Spleen (tissue), 11 donors: ENCODE data around the gene COIL. TPM values are rescaled to one million over a fixed set of nuclear protein-coding genes. Genes with fewer than 3 reads are reported as not detected.

Experiments used
- DNase-seq: peaks from one replicate; pipeline ENCODE4 v3.0.0-alpha.2; 2020
- H3K27ac ChIP-seq, 8 donors: fragments of 200-600 bp; sonication (generic) in 7 of 8; 1 replicate in 4 of 8; 2 replicates in 4 of 8; pipeline versions ENCODE4 v1.5.0 to v1.8.0; 2016 to 2021; ENCODE audit warnings: inconsistent platforms in 4 of 8, mild to moderate bottlenecking in 4 of 8, moderate library complexity in 1 of 8
- H3K27me3 ChIP-seq, 7 donors: fragments of 200-600 bp; sonication (generic) in 6 of 7; replicated peaks in 1 of 7; 1 replicate in 4 of 7; 2 replicates in 3 of 7; pipeline versions ENCODE4 v1.5.0 to v1.8.0; 2016 to 2021; ENCODE audit warnings: inconsistent platforms in 3 of 7, mild to moderate bottlenecking in 1 of 7
- H3K36me3 ChIP-seq, 6 donors: fragments of 200-600 bp; sonication (generic) in 5 of 6; 1 replicate in 4 of 6; 2 replicates in 2 of 6; pipeline versions ENCODE4 v1.5.0 to v1.8.0; 2016 to 2021; ENCODE audit warnings: inconsistent platforms in 2 of 6
- H3K4me1 ChIP-seq, 6 donors: fragments of 200-600 bp; sonication (generic) in 5 of 6; 1 replicate in 3 of 6; 2 replicates in 3 of 6; pipeline versions ENCODE4 v1.5.0 to v1.8.0; 2016 to 2021; ENCODE audit warnings: inconsistent platforms in 3 of 6
- H3K4me3 ChIP-seq, 8 donors: fragments of 200-600 bp; sonication (generic) in 7 of 8; 1 replicate in 4 of 8; 2 replicates in 4 of 8; pipeline versions ENCODE4 v1.5.0 to v1.8.0; 2016 to 2021; ENCODE audit warnings: inconsistent platforms in 4 of 8, mild to moderate bottlenecking in 4 of 8, moderate library complexity in 2 of 8
- H3K9me3 ChIP-seq, 8 donors: fragments of 200-600 bp; sonication (generic) in 7 of 8; 1 replicate in 4 of 8; 2 replicates in 4 of 8; pipeline versions ENCODE4 v1.5.0 to v1.8.0; 2016 to 2021; ENCODE audit warnings: inconsistent platforms in 4 of 8
- CTCF ChIP-seq, 11 experiments: fragments of 200-600 bp in 7 of 11; fragments of 450-650 bp in 4 of 11; sonication (generic) in 4 of 11; IDR thresholded peaks in 8 of 11; conservative IDR thresholded peaks in 3 of 11; 1 replicate in 7 of 11; 2 replicates in 4 of 11; pipeline versions ENCODE4 v1.4.0 to v1.8.0; 2016 to 2021; ENCODE audit warnings: antibody characterized with exemption in 11 of 11, inconsistent platforms in 4 of 11, mild to moderate bottlenecking in 1 of 11
- POLR2A ChIP-seq, 3 donors: fragments of 450-650 bp; IDR thresholded peaks; one replicate each; pipeline ENCODE4 v1.5.1; 2017; ENCODE audit warnings: antibody characterized with exemption in 3 of 3, mild to moderate bottlenecking in 1 of 3
- POLR2AphosphoS5 ChIP-seq, 3 donors: sonication (generic); formaldehyde crosslinking; IDR thresholded peaks; one replicate each; pipeline ENCODE4 v1.5.1; 2017; ENCODE audit warnings: antibody characterized with exemption in 3 of 3
- WGBS, 5 donors: extraction: QIAGEN DNeasy Blood & Tissue Kit in 3 of 5; methylation state at CpG; one replicate each; pipeline versions ENCODE4 v1.1.5 to v1.1.7; 2013 to 2018; 5-methylcytosine and 5-hydroxymethylcytosine counted together
- intact Hi-C: fragments of 100-400 bp; cut with DNase I; formaldehyde crosslinking; loops from one replicate; pipeline ENCODE4 v1.15.0; 2023; ENCODE audit warnings: low total_unique reads
- polyA plus RNA-seq, 3 donors: library from polyadenylated mRNA; stranded (reverse); fragments of 200-250 nt; gene quantifications; one replicate each; pipeline ENCODE4 v1.2.1, GENCODE V29; 2013
- total RNA-seq, 7 donors: library from RNA; depleted of rRNA in 3 of 7; stranded (reverse); fragments of >200 nt in 3 of 7; fragmentation: NEBNext Ultra II Directional in 4 of 7; extraction: Animal tissue kit (Norgen Biotek cat#: 25700) in 4 of 7; gene quantifications; one replicate each; pipeline versions ENCODE4 v1.1.0 to v1.2.1, GENCODE V29; 2016 to 2021
- donor health status: healthy with polysubstance abuse.
- donor health status: DM: no; HTN: no; CAD: no; lungs with moderate emphysema.
- donor health status: DM: no; HTN: no; CAD: no.
- donor health status: Bipolar disorder and iron deficiency.
- donor health status: healthy.
- donor health status: DM: no; HTN: no; CAD: no.
- donor health status: DM: yes; HTN: yes; CAD: no.

COIL gene
- total and polyA plus RNA-seq, 10 donors, result 10.0 to 22.7 (median 14.8) TPM

GRCh38 chr17:56974055-56974454 is 13.2 kb upstream of the COIL start:
- WGBS, 5 donors, result 84 to 95% (median 88%) methylated on average over 2 of the region's 2 CpGs
- TF ChIP-seq POLR2A (IDR thresholded peaks at IDR 0.05), result no peak
- TF ChIP-seq POLR2AphosphoS5 (IDR thresholded peaks at IDR 0.05), result no peak
- Histone ChIP-seq H3K27ac (no peak overlapping the region), H3K27me3 (peaks cover 0 to 5% (median 0%) of the 10 kb centered on the region in 7 donors), H3K9me3 (peaks cover 0 to 7% (median 0%) of the 10 kb centered on the region in 8 donors), H3K36me3 (no peaks in the 10 kb centered on the region), H3K4me1 (peaks cover 9 to 25% (median 15%) of the 10 kb centered on the region in 6 donors), H3K4me3 (no peak overlapping the region)
- DNase-seq, result no peak
- intact Hi-C loops, result no loop called here

DNA sequence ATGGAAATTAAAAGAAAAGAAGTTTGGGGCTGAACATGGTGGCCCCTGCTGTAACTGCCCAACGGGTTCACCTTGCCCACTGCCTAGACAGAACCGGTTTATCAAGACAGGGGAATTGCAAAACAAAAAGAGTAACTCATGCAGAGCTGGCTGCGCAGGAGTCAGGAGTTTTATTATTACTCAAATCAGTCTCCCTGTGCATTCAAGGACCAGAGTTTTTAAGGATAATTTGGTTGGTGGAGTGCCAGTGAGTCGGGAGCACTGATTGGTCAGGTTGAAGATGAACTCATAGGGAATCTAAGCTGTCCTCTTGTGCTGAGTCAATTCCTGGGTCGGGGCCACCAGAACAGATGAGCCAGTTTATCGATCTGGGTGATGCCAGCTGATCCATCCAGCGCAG is 12.7 kb upstream of the COIL start:
- DNase-seq, result no peak
- no peaks in the 10 kb centered on the region for H3K36me3 ChIP-seq
- H3K9me3 ChIP-seq, result peaks cover 0 to 7% (median 0%) of the 10 kb centered on the region in 8 donors
- no peak overlapping the region for H3K27ac ChIP-seq
- H3K27me3 ChIP-seq, result peaks cover 0 to 5% (median 0%) of the 10 kb centered on the region in 7 donors
- no peak overlapping the region for H3K4me3 ChIP-seq
- intact Hi-C loops, result no loop called here
- TF ChIP-seq POLR2AphosphoS5 (IDR thresholded peaks at IDR 0.05) (no peak), POLR2A (IDR thresholded peaks at IDR 0.05) (no peak), CTCF (IDR thresholded peaks at IDR 0.05 in 8 of 11, conservative IDR thresholded peaks at IDR 0.05 in 3 of 11) (no peak)
- H3K4me1 ChIP-seq, result peaks cover 4 to 19% (median 9%) of the 10 kb centered on the region in 6 donors
- WGBS, 5 donors, result 87 to 92% (median 91%) methylated on average over 7 of the region's 7 CpGs

DNA sequence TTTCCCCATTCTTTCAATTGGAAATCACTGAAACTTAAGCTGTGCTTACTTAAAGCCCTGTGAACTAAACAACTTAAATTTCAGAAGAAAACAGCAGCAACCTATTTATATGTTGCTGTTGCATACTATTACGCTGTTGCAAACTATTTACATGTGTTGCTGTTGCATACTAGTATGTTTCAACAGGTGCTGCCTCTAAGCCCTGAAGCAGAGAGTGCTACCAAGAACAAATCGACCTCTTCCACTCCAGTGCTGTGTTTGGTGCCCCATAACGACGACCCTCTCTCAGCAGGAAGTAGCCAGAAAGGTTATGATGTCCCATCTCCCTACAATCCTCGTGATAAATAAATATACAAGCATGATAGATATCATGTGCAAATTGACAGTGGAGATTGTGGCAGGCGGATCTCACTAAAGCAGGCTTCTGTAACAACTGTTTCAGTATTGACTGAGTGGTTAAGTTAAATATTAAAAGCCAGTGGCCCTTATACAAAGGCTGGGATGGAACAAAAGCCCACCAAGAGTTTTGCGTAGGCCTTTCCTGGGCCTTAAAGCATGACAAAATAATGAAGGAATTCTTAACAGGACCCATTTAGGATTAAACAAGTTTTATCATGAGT is 11.4 kb upstream of the COIL start:
- intact Hi-C loops, result no loop called here
- 77 to 89% (median 82%) methylated on average over 7 of the region's 7 CpGs for WGBS, 5 donors

GRCh38 chr17:56970974-56971373 is 10.1 kb upstream of the COIL start:
- intact Hi-C loops, result no loop called here
- Histone ChIP-seq H3K36me3 (no peaks in the 10 kb centered on the region), H3K4me3 (no peak overlapping the region), H3K9me3 (peaks cover 0 to 7% (median 0%) of the 10 kb centered on the region in 8 donors), H3K27me3 (no peaks in the 10 kb centered on the region), H3K27ac (no peak overlapping the region), H3K4me1 (no peaks in the 10 kb centered on the region)
- TF ChIP-seq CTCF (IDR thresholded peaks at IDR 0.05 in 8 of 11, conservative IDR thresholded peaks at IDR 0.05 in 3 of 11) (no peak), POLR2AphosphoS5 (IDR thresholded peaks at IDR 0.05) (no peak), POLR2A (IDR thresholded peaks at IDR 0.05) (no peak)
- 91 to 95% (median 93%) methylated on average over 1 of the region's 1 CpG for WGBS, 5 donors
- DNase-seq, result no peak

More for the DNA sequence above, 11.4 kb upstream of the COIL start:
- H3K36me3 ChIP-seq, result no peaks in the 10 kb centered on the region
- peaks cover 0 to 7% (median 0%) of the 10 kb centered on the region in 8 donors for H3K9me3 ChIP-seq
- H3K27me3 ChIP-seq, result peaks cover 0 to 5% (median 0%) of the 10 kb centered on the region in 7 donors
- TF ChIP-seq CTCF (IDR thresholded peaks at IDR 0.05 in 8 of 11, conservative IDR thresholded peaks at IDR 0.05 in 3 of 11), result no peak
- TF ChIP-seq POLR2A (IDR thresholded peaks at IDR 0.05), result no peak
- no peak for TF ChIP-seq POLR2AphosphoS5 (IDR thresholded peaks at IDR 0.05)
- no peak overlapping the region for H3K27ac ChIP-seq
- peaks cover 0 to 8% (median 2%) of the 10 kb centered on the region in 6 donors for H3K4me1 ChIP-seq
- no peak overlapping the region for H3K4me3 ChIP-seq
- DNase-seq, result no peak
